ENCODE data around the gene LEFTY1. TPM values are rescaled to one million over a fixed set of nuclear protein-coding genes. Genes with fewer than 3 reads are reported as not detected.

LEFTY1 gene
- total RNA-seq, 1 donor from 2014 or later: not detected

- intact Hi-C loops (cut with micrococcal nuclease): no loop called here
These were observed 28.2 kb upstream of the LEFTY1 start for GRCh38 chr1:225917101-225917500.

- intact Hi-C loops (cut with micrococcal nuclease): no loop called here
These were observed 26.6 kb upstream of the LEFTY1 start for GRCh38 chr1:225915538-225915991.

GRCh38 chr1:225914947-225915346 lies 26.0 kb upstream of the LEFTY1 start:
- intact Hi-C loops (cut with micrococcal nuclease): no loop called here

- intact Hi-C loops (cut with micrococcal nuclease): no loop called here
These were observed 25.4 kb upstream of the LEFTY1 start for GRCh38 chr1:225914391-225914790.

- intact Hi-C loops (cut with micrococcal nuclease): loop anchor here (1.0 to 2.0 kb wide), 6 partner anchors 31 to 436 kb away; partner anchors contain the start of gene SRP9
These were observed 22.5 kb upstream of the LEFTY1 start for GRCh38 chr1:225911191-225912130.

- intact Hi-C loops (cut with micrococcal nuclease): no loop called here
These were observed 20.5 kb upstream of the LEFTY1 start for GRCh38 chr1:225909477-225909876.

GRCh38 chr1:225908773-225909172 lies 19.8 kb upstream of the LEFTY1 start:
- intact Hi-C loops (cut with micrococcal nuclease): no loop called here

- intact Hi-C loops (cut with micrococcal nuclease): no loop called here
These were observed 19.2 kb upstream of the LEFTY1 start for GRCh38 chr1:225908013-225908640.

GRCh38 chr1:225907341-225907740 lies 18.4 kb upstream of the LEFTY1 start:
- intact Hi-C loops (cut with micrococcal nuclease): no loop called here

- intact Hi-C loops (cut with micrococcal nuclease): no loop called here
These were observed 17.5 kb upstream of the LEFTY1 start for GRCh38 chr1:225906467-225906866.

GRCh38 chr1:225903623-225904022 lies 14.7 kb upstream of the LEFTY1 start:
- intact Hi-C loops (cut with micrococcal nuclease): no loop called here

- intact Hi-C loops (cut with micrococcal nuclease): loop anchor here (5.0 kb wide), 1 partner anchor 472 kb away; the partner anchor contains the start of gene LBR
These were observed 10.3 kb upstream of the LEFTY1 start for GRCh38 chr1:225899044-225899925.

GRCh38 chr1:225897595-225898514 lies 8.9 kb upstream of the LEFTY1 start:
- intact Hi-C loops (cut with micrococcal nuclease): loop anchor here (1.0 to 5.0 kb wide), 7 partner anchors 16 to 471 kb away; partner anchors contain the start of genes LBR, PYCR2, SDE2 and SRP9

GRCh38 chr1:225896937-225897549 lies 8.1 kb upstream of the LEFTY1 start:
- intact Hi-C loops (cut with micrococcal nuclease): loop anchor here (1.0 to 5.0 kb wide), 7 partner anchors 15 to 470 kb away; partner anchors contain the start of genes LBR, PYCR2, SDE2 and SRP9

GRCh38 chr1:225896494-225896893 lies 7.5 kb upstream of the LEFTY1 start:
- intact Hi-C loops (cut with micrococcal nuclease): loop anchor here (2.0 to 5.0 kb wide), 2 partner anchors 430 to 469 kb away; partner anchors contain the start of gene LBR

GRCh38 chr1:225892307-225892706 lies 3.4 kb upstream of the LEFTY1 start:
- intact Hi-C loops (cut with micrococcal nuclease): no loop called here

- intact Hi-C loops (cut with micrococcal nuclease): no loop called here
These were observed 2.5 kb upstream of the LEFTY1 start for GRCh38 chr1:225891229-225891972.

GRCh38 chr1:225890346-225891228 lies 1.6 kb upstream of the LEFTY1 start:
- intact Hi-C loops (cut with micrococcal nuclease): no loop called here

Measured in T-helper 2 cell treated with Interferon-gamma antibody and Interleukin-4, amounts not matched to agents 100 ng/mL and 5 ng/mL, for 36 hours (primary cell).